GM18511 (cell line): ENCODE results near the gene MESP2.

Experiments
- ATAC-seq: cut with Tn5 transposase; IDR thresholded peaks from one replicate; pipeline ENCODE4 v1.9.1; 2021; ENCODE audit warnings: mild to moderate bottlenecking, moderate library complexity; ENCODE audit not compliant: unreplicated experiment

The MESP2 gene

GRCh38 chr15:89776274-89777072 lies at the start of gene MESP2:
MESP2 (plus strand) TSS chr15:89776332; CDS start chr15:89776358, 26 bp downstream.
- ATAC-seq: peak; percentile 64

GRCh38 chr15:89728254-89728653 lies 47.9 kb upstream of the MESP2 start:
- ATAC-seq: no peak

- no peak for ATAC-seq
Observed at GRCh38 chr15:89731275-89731674, 44.9 kb upstream of the MESP2 start.

GRCh38 chr15:89732451-89733172 lies 43.5 kb upstream of the MESP2 start:
- no peak for ATAC-seq

- no peak for ATAC-seq
Observed at GRCh38 chr15:89735773-89736172, 40.4 kb upstream of the MESP2 start.

GRCh38 chr15:89740137-89740536 lies 36.0 kb upstream of the MESP2 start:
- ATAC-seq: peak; percentile 65

- no peak for ATAC-seq
Observed at GRCh38 chr15:89743011-89743410, 33.1 kb upstream of the MESP2 start.

GRCh38 chr15:89743594-89743993 lies 32.5 kb upstream of the MESP2 start:
- no peak for ATAC-seq

GRCh38 chr15:89745131-89745530 lies 31.0 kb upstream of the MESP2 start:
- no peak for ATAC-seq

- ATAC-seq: no peak
Observed at GRCh38 chr15:89745768-89746167, 30.4 kb upstream of the MESP2 start.

- ATAC-seq: no peak
Observed at GRCh38 chr15:89746386-89746780, 29.7 kb upstream of the MESP2 start.

GRCh38 chr15:89747708-89748682 lies 28.1 kb upstream of the MESP2 start:
- no peak for ATAC-seq

GRCh38 chr15:89749054-89749453 lies 27.1 kb upstream of the MESP2 start:
- ATAC-seq: no peak

- no peak for ATAC-seq
Observed at GRCh38 chr15:89749526-89749925, 26.6 kb upstream of the MESP2 start.

- ATAC-seq: peak; percentile 3
Observed at GRCh38 chr15:89749951-89750559, 26.1 kb upstream of the MESP2 start.

GRCh38 chr15:89750560-89751542 lies 25.3 kb upstream of the MESP2 start, which contains the start of gene MESP1:
MESP1 (minus strand) TSS chr15:89751249; CDS start chr15:89751231, 18 bp downstream.
- peak; percentile 96 for ATAC-seq

- no peak for ATAC-seq
Observed at GRCh38 chr15:89751748-89752147, 24.4 kb upstream of the MESP2 start.

- ATAC-seq: no peak
Observed at GRCh38 chr15:89753855-89754254, 22.3 kb upstream of the MESP2 start.
